Smooth muscle cell (in vitro differentiated cells): ENCODE results near the gene TECPR2. TPM values are rescaled to one million over a fixed set of nuclear protein-coding genes. Genes with fewer than 3 reads are reported as not detected.

ENCODE experiments used
- DNase-seq: peaks from one replicate; lab custom pipeline; 2025; ENCODE audit not compliant: unreplicated experiment; lab: John Stamatoyannopoulos, UW
- H2AFZ ChIP-seq: fragments of 200-600 bp; sonication (generic); 2 replicates; pipeline ENCODE4 v1.6.0; 2016; ENCODE audit warnings: antibody characterized with exemption, low read depth, mild to moderate bottlenecking
- H3F3A ChIP-seq: fragments of 200-600 bp; sonication (generic); 2 replicates; pipeline ENCODE4 v1.6.0; 2017; ENCODE audit warnings: antibody characterized with exemption, low read depth
- H3K27ac ChIP-seq: fragments of 200-600 bp; sonication (generic); 2 replicates; pipeline ENCODE4 v1.5.1; 2016; ENCODE audit warnings: low read depth, mild to moderate bottlenecking
- H3K27me3 ChIP-seq: fragments of 200-600 bp; sonication (generic); 2 replicates; pipeline ENCODE4 v1.6.1; 2016; ENCODE audit warnings: low read depth, mild to moderate bottlenecking
- H3K36me3 ChIP-seq: fragments of 200-600 bp; sonication (generic); 2 replicates; pipeline ENCODE4 v1.5.1; 2016; ENCODE audit warnings: low read depth
- H3K4me1 ChIP-seq: fragments of 200-600 bp; sonication (generic); 2 replicates; pipeline ENCODE4 v1.5.1; 2016; ENCODE audit warnings: low read depth
- H3K4me2 ChIP-seq: fragments of 200-600 bp; sonication (generic); 2 replicates; pipeline ENCODE4 v1.6.0; 2016; ENCODE audit warnings: mild to moderate bottlenecking
- H3K4me3 ChIP-seq: fragments of 200-600 bp; sonication (generic); 2 replicates; pipeline ENCODE4 v1.5.1; 2016; ENCODE audit warnings: mild to moderate bottlenecking
- H3K79me2 ChIP-seq: fragments of 200-600 bp; sonication (generic); 2 replicates; pipeline ENCODE4 v1.6.0; 2016; ENCODE audit warnings: low read depth, mild to moderate bottlenecking
- H3K9ac ChIP-seq: fragments of 200-600 bp; sonication (generic); 2 replicates; pipeline ENCODE4 v1.6.0; 2016; ENCODE audit warnings: low read depth
- H3K9me3 ChIP-seq: fragments of 200-600 bp; sonication (generic); replicated peaks from 2 replicates; pipeline ENCODE4 v1.5.1; 2016; ENCODE audit warnings: low read depth
- H4K20me1 ChIP-seq: fragments of 200-600 bp; sonication (generic); 2 replicates; pipeline ENCODE4 v1.6.0; 2016; ENCODE audit warnings: low read depth
- CTCF ChIP-seq: fragments of 200-600 bp; sonication (generic); IDR thresholded peaks from 2 replicates; pipeline ENCODE4 v1.5.1; 2017; ENCODE audit warnings: borderline replicate concordance, mild to moderate bottlenecking, antibody characterized with exemption; ENCODE audit not compliant: insufficient read depth, poor library complexity, severe bottlenecking
- WGBS: methylation state at CpG from one replicate; pipeline ENCODE4 v1.1.7; 2016; ENCODE audit warnings: low lambda C conversion rate; 5-methylcytosine and 5-hydroxymethylcytosine counted together
- polyA plus RNA-seq: library from polyadenylated mRNA; unstranded; fragments of >200 nt; fragmentation: Nextera tagmentation; extraction: Ambion mirVana; gene quantifications from 2 replicates; pipeline ENCODE4 v1.2.1, GENCODE V29; 2016
- total RNA-seq: library from RNA; depleted of rRNA; stranded (reverse); fragments of >200 nt; gene quantifications from 2 replicates; pipeline ENCODE4 v1.2.3, GENCODE V29; 2014

The TECPR2 gene
- total and polyA plus RNA-seq, 2 experiments from 2014 or later: 11.0 to 12.2 TPM

- Histone ChIP-seq H3K36me3 (peaks cover 5% of the 10 kb centered on the region), H3K79me2 (peaks cover 16% of the 10 kb centered on the region), H3K9me3 (no peaks in the 10 kb centered on the region), H3K9ac (no peak overlapping the region), H3K4me2 (no peak overlapping the region), H2AFZ (no peak overlapping the region), H3K27me3 (no peaks in the 10 kb centered on the region), H3K4me1 (no peaks in the 10 kb centered on the region), H3K27ac (no peak overlapping the region), H4K20me1 (peaks cover 60% of the 10 kb centered on the region), H3F3A (no peaks in the 10 kb centered on the region), H3K4me3 (no peak overlapping the region)
- DNase-seq: no peak
- WGBS: 91% methylated on average over 2 of the region's 2 CpGs
- TF ChIP-seq CTCF: no peak
Observed at GRCh38 chr14:102374264-102374663, 11.5 kb downstream of the TECPR2 start.

GRCh38 chr14:102375119-102375518 lies 12.4 kb downstream of the TECPR2 start:
- H3K4me1 ChIP-seq: no peaks in the 10 kb centered on the region
- no peaks in the 10 kb centered on the region for H3K27me3 ChIP-seq
- H3F3A ChIP-seq: no peaks in the 10 kb centered on the region
- peaks cover 7% of the 10 kb centered on the region for H3K79me2 ChIP-seq
- no peak overlapping the region for H3K9ac ChIP-seq
- no peak overlapping the region for H3K4me3 ChIP-seq
- H3K4me2 ChIP-seq: no peak overlapping the region
- H3K27ac ChIP-seq: no peak overlapping the region
- no peak for TF ChIP-seq CTCF
- peaks cover 5% of the 10 kb centered on the region for H3K36me3 ChIP-seq
- H2AFZ ChIP-seq: no peak overlapping the region
- DNase-seq: no peak
- H3K9me3 ChIP-seq: no peaks in the 10 kb centered on the region
- 91% methylated on average over 5 of the region's 5 CpGs for WGBS
- peaks cover 52% of the 10 kb centered on the region for H4K20me1 ChIP-seq

DNA sequence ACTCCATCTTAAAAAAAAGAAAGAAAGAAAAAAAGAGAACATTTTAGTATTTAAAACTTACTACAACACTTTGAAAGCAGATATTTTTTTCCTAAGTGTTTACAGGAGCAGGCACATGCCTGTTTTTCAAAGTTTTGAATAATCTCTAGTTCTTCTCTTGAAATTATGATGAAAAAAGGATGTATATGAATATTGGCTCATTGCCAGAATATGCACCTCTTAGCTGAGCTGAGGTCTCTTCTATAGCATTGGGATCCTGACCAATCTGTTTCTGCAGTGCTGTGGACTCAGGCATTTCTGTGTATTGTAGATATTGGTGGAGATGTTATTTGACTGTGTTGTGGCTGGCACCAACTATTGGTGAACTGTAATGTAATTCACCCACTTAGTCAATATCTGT lies 15.0 kb downstream of the TECPR2 start:
- no peak overlapping the region for H2AFZ ChIP-seq
- H3K36me3 ChIP-seq: peaks cover 5% of the 10 kb centered on the region
- no peak overlapping the region for H3K4me2 ChIP-seq
- peaks cover 29% of the 10 kb centered on the region for H4K20me1 ChIP-seq
- H3K9me3 ChIP-seq: no peaks in the 10 kb centered on the region
- no peak overlapping the region for H3K9ac ChIP-seq
- H3K4me3 ChIP-seq: no peak overlapping the region
- peaks cover 6% of the 10 kb centered on the region for H3K79me2 ChIP-seq
- no peaks in the 10 kb centered on the region for H3K4me1 ChIP-seq
- no peak overlapping the region for H3K27ac ChIP-seq
- no peaks in the 10 kb centered on the region for H3K27me3 ChIP-seq
- TF ChIP-seq CTCF: no peak
- DNase-seq: no peak
- H3F3A ChIP-seq: no peaks in the 10 kb centered on the region

DNA sequence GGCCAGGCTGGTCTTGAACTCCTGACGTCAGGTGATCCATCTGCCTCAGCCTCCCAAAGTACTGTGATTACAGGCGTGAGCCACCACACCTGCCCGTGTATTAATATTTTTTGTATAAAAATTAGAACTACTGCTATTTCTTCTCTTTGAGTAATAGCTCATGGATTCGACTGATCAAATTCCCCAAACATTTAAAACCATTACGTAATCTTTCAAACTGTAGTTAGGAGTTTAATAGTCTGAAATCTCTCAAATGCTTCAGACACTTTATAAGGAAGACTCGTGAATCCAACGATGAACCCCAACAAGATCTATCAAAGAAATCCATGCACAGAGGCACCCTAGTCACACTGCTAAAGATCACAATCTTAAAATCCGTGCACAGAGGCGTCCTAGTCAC lies 16.1 kb downstream of the TECPR2 start:
- Histone ChIP-seq H3K36me3 (peaks cover 5% of the 10 kb centered on the region), H3K4me1 (no peaks in the 10 kb centered on the region), H2AFZ (no peak overlapping the region), H3F3A (no peaks in the 10 kb centered on the region), H3K27me3 (no peaks in the 10 kb centered on the region), H3K79me2 (no peaks in the 10 kb centered on the region), H3K9me3 (no peaks in the 10 kb centered on the region), H3K9ac (no peak overlapping the region), H3K4me2 (no peak overlapping the region), H4K20me1 (peaks cover 19% of the 10 kb centered on the region), H3K4me3 (no peak overlapping the region), H3K27ac (no peak overlapping the region)
- TF ChIP-seq CTCF: no peak
- whole genome bisulfite sequencing: 96% methylated on average over 9 of the region's 9 CpGs
- DNase-seq: no peak
